GM12878 (cell line): ENCODE results near the gene PLEKHG2. TPM values are rescaled to one million over a fixed set of nuclear protein-coding genes. Genes with fewer than 3 reads are reported as not detected.

Source experiments
- ATAC-seq: fragments of 200-7000 bp; cut with Tn5 transposase; 3 replicates; pipeline ENCODE4 v1.9.1; 2020; ENCODE audit warnings: mild to moderate bottlenecking, moderate library complexity
- BruUV-seq: library from RNA; stranded (reverse); fragments of 400-500 nt; replicated peaks from 2 replicates; lab custom pipeline; 2021; lab: Mats Ljungman, UMichigan
- CTCF ChIA-PET: fragments of 300-600 bp; sonication (Branson Sonifier 250); formaldehyde crosslinking; extraction: SDS; loops from one replicate; lab custom pipeline; 2021; ENCODE audit warnings: inconsistent platforms; lab: Yijun Ruan, JAX
- POLR2A ChIA-PET: fragments of 350-600 bp; formaldehyde crosslinking; extraction: SDS; loops from one replicate; lab custom pipeline; 2021; ENCODE audit warnings: inconsistent platforms; lab: Charles Lee
- RAD21 ChIA-PET: fragments of 300-600 bp; sonication (Branson Sonifier 250); formaldehyde crosslinking; loops from one replicate; lab custom pipeline; 2023; ENCODE audit warnings: antibody characterized with exemption; ENCODE audit not compliant: unreplicated experiment; lab: Charles Lee
- SMC1A ChIA-PET: fragments of 300-600 bp; sonication (Branson Sonifier 250); formaldehyde crosslinking; loops from one replicate; lab custom pipeline; 2023; ENCODE audit not compliant: unreplicated experiment, uncharacterized antibody; lab: Charles Lee
- DNase-seq: peaks from one replicate; pipeline ENCODE4 v3.0.0-alpha.2; 2011; ENCODE audit warnings: low read depth, low spot score
- FAIRE-seq: peaks from 3 replicates; lab custom pipeline; 2011; peaks lifted over from hg19 to GRCh38; lab: Jason Lieb, UNC
- H2AFZ ChIP-seq: 2 replicates; pipeline ENCODE4 v1.6.0; 2011; ENCODE audit warnings: low read depth, low read length, control low read depth; ENCODE audit not compliant: control insufficient read depth
- H3K27ac ChIP-seq: 2 replicates; pipeline ENCODE4 v1.5.1; 2011; ENCODE audit warnings: control low read depth; ENCODE audit not compliant: control insufficient read depth, insufficient read depth
- H3K27me3 ChIP-seq, 2 experiments: replicated peaks in 1 of 2; 2 replicates each; pipeline versions ENCODE4 v1.6.0 to v1.6.1; 2011; ENCODE audit warnings: low read length in 1 of 2; ENCODE audit not compliant: control insufficient read depth in 2 of 2, insufficient read depth in 2 of 2
- H3K36me3 ChIP-seq, 2 experiments: 2 replicates each; pipeline ENCODE4 v1.5.1; 2011; ENCODE audit warnings: low read length in 1 of 2; ENCODE audit not compliant: control insufficient read depth in 2 of 2, insufficient read depth in 2 of 2
- H3K4me1 ChIP-seq: 2 replicates; pipeline ENCODE4 v1.6.1; 2011; ENCODE audit warnings: mild to moderate bottlenecking, low read length, moderate library complexity, mixed read lengths; ENCODE audit not compliant: control insufficient read depth, insufficient read depth
- H3K4me2 ChIP-seq: 2 replicates; pipeline ENCODE4 v1.6.0; 2011; ENCODE audit warnings: control low read depth; ENCODE audit not compliant: control insufficient read depth, insufficient read depth
- H3K4me3 ChIP-seq: fragments of 200-600 bp; sonication (generic); 2 replicates; pipeline ENCODE4 v1.5.1; 2016
- H3K79me2 ChIP-seq: 2 replicates; pipeline ENCODE4 v1.6.0; 2011; ENCODE audit warnings: low read length; ENCODE audit not compliant: control insufficient read depth, insufficient read depth
- H3K9ac ChIP-seq: 2 replicates; pipeline ENCODE4 v1.8.0; 2011; ENCODE audit warnings: low read length, control low read depth, mixed read lengths; ENCODE audit not compliant: control insufficient read depth, insufficient read depth
- H3K9me3 ChIP-seq: replicated peaks from 3 replicates; pipeline ENCODE4 v1.5.1; 2011; ENCODE audit warnings: mild to moderate bottlenecking, low read length; ENCODE audit not compliant: control insufficient read depth, insufficient read depth
- H4K20me1 ChIP-seq: 2 replicates; pipeline ENCODE4 v1.6.0; 2011; ENCODE audit not compliant: control insufficient read depth, insufficient read depth
- BHLHE40 ChIP-seq, 2 experiments: fragments of 450-650 bp in 1 of 2; IDR thresholded peaks; 2 replicates each; pipeline ENCODE4 v1.6.1; 2011 to 2017; ENCODE audit warnings: low read depth in 2 of 2, borderline replicate concordance in 1 of 2, improper control_type of control experiment in 1 of 2, low read length in 1 of 2, mild to moderate bottlenecking in 1 of 2
- BMI1 ChIP-seq: fragments of 450-650 bp; IDR thresholded peaks from 2 replicates; pipeline ENCODE4 v1.6.1; 2016; ENCODE audit warnings: mild to moderate bottlenecking, moderate library complexity, borderline replicate concordance
- HCFC1 ChIP-seq: fragments of 150-350 bp; IDR thresholded peaks from 2 replicates; pipeline ENCODE4 v1.6.1; 2014; ENCODE audit warnings: low read length
- HDAC2 ChIP-seq: fragments of 200-600 bp; sonication (generic); IDR thresholded peaks from 2 replicates; pipeline ENCODE4 v1.6.1; 2017
- LARP7 ChIP-seq: fragments of 450-650 bp; IDR thresholded peaks from 2 replicates; pipeline ENCODE4 v1.6.1; 2017; ENCODE audit warnings: mild to moderate bottlenecking
- SIX5 ChIP-seq: IDR thresholded peaks from 2 replicates; pipeline ENCODE4 v1.6.1; 2011; ENCODE audit warnings: mild to moderate bottlenecking, low read depth, low read length, moderate library complexity; ENCODE audit not compliant: severe bottlenecking
- WGBS: methylation state at CpG from one replicate; pipeline ENCODE4 v1.1.6; 2016; ENCODE audit warnings: low lambda C conversion rate; ENCODE audit not compliant: insufficient replicate concordance, insufficient coverage; ENCODE audit errors: missing lambda C conversion rate; 5-methylcytosine and 5-hydroxymethylcytosine counted together
- in situ Hi-C: fragments of 300-500 bp; cut with MboI; formaldehyde crosslinking; loops from 9 replicates; pipeline ENCODE4 v1.14.3; 2018; ENCODE audit warnings: mixed read lengths
- intact Hi-C: fragments of 100-400 bp; cut with micrococcal nuclease; formaldehyde crosslinking; loops from one replicate; pipeline ENCODE4 v1.14.2; 2022; ENCODE audit not compliant: unreplicated experiment
- polyA plus RNA-seq, 11 experiments: library from polyadenylated mRNA; depleted of rRNA in 4 of 11; unstranded in 6 of 11; stranded (reverse) in 5 of 11; fragments of >200 nt; fragmentation: Nextera tagmentation in 4 of 11; fragmentation: Illumina TruSeq in 1 of 11; extraction: Ambion mirVana in 4 of 11; extraction: Trizol in 1 of 11; gene quantifications; 1 replicate in 1 of 11; 2 replicates in 10 of 11; pipeline versions ENCODE4 v1.2.1 to v1.2.3, GENCODE V29; 2011 to 2016; ENCODE audit warnings: inconsistent platforms in 2 of 11, missing spikeins in 2 of 11, low read depth in 1 of 11
- total RNA-seq, 4 experiments: library from RNA; depleted of rRNA in 3 of 4; stranded (reverse); fragments of >200 nt in 3 of 4; fragmentation: Illumina TruSeq in 1 of 4; extraction: Trizol in 1 of 4; gene quantifications; 2 replicates each; pipeline versions ENCODE4 v1.2.1 to v1.2.3, GENCODE V29; 2013 to 2021
- TF ChIP-seq, protein P1 (sequence below): fragments of 450-650 bp; IDR thresholded peaks from 2 replicates; pipeline ENCODE4 v1.6.1; 2017; ENCODE audit warnings: low read depth, mild to moderate bottlenecking, moderate library complexity
- TF ChIP-seq, protein P2 (sequence below): IDR thresholded peaks from 2 replicates; pipeline ENCODE4 v1.6.1; 2011; ENCODE audit warnings: borderline replicate concordance, low read depth, mild to moderate bottlenecking, moderate library complexity, mixed read lengths, low read length; ENCODE audit not compliant: insufficient read depth; ENCODE audit errors: extremely low read length
- TF ChIP-seq, protein P3 (sequence below): fragments of 450-650 bp; IDR thresholded peaks from 2 replicates; pipeline ENCODE4 v1.6.1; 2017; ENCODE audit warnings: mild to moderate bottlenecking, moderate library complexity
- TF ChIP-seq, protein P4 (sequence below): IDR thresholded peaks from 2 replicates; pipeline ENCODE4 v1.6.1; 2012; ENCODE audit warnings: low read depth, low read length, improper control_type of control experiment

The PLEKHG2 gene
- total and polyA plus RNA-seq, 10 of the 15 experiments (the other 5 are each of a cell fraction or from before 2014, with no cell fraction given), result 3.0 to 62.5 (median 17.2) TPM

DNA sequence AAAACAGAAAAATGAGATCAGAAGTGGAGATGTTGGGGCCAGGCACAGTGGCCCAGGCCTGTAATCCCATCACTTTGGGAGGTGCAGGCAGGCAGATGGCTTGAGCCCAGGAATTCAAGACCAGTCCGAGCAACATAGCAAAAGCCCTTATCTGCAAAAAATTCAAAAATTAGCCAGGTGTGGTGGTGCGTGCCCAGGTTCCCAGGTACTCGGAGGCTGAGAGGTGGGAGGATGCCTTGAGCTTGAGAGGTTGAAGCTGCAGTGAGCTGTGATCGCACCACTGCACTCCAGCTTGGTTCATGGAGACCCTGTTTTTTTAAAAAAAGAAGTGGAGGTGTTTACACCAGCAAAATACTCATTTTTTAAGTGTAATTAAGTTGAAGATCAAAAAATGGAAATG is 12.4 kb upstream of the PLEKHG2 start (continued):
- TF ChIP-seq, protein P1, sequence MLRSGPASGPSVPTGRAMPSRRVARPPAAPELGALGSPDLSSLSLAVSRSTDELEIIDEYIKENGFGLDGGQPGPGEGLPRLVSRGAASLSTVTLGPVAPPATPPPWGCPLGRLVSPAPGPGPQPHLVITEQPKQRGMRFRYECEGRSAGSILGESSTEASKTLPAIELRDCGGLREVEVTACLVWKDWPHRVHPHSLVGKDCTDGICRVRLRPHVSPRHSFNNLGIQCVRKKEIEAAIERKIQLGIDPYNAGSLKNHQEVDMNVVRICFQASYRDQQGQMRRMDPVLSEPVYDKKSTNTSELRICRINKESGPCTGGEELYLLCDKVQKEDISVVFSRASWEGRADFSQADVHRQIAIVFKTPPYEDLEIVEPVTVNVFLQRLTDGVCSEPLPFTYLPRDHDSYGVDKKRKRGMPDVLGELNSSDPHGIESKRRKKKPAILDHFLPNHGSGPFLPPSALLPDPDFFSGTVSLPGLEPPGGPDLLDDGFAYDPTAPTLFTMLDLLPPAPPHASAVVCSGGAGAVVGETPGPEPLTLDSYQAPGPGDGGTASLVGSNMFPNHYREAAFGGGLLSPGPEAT, result no peak
- TF ChIP-seq, protein P2, sequence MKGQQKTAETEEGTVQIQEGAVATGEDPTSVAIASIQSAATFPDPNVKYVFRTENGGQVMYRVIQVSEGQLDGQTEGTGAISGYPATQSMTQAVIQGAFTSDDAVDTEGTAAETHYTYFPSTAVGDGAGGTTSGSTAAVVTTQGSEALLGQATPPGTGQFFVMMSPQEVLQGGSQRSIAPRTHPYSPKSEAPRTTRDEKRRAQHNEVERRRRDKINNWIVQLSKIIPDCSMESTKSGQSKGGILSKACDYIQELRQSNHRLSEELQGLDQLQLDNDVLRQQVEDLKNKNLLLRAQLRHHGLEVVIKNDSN, result no peak

DNA sequence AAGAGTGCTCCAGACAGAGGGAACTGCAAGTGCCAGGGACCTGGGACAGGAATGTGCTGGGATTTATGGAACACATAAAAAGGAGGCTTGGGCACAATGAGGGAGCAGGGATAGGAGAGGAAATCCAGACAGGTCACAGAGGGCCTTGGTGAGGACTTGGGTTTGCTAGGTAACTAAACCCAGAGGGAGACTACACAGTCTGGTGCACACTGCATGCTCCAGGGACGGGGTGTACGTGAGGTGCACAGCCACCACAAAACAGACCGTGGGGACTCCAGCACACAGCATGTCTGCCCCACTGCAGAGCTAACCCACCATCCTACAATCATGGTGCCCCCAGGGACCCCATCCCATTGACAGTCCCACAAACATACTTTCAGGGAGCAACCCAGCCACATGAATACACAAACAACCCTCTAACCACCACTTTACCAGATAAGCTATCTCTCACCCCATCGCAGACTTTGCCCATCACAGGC is 11.4 kb upstream of the PLEKHG2 start:
- Histone ChIP-seq H3K9me3 (no peaks in the 10 kb centered on the region), H3K9ac (peak overlapping the region; percentile 90), H3K36me3 (peaks cover 0 to 5% of the 10 kb centered on the region in 2 experiments; a peak in 1 of 4 replicates), H3K27ac (peak overlapping the region; percentile 100), H3K4me2 (peak overlapping the region; percentile 100), H3K4me1 (peaks cover 77% of the 10 kb centered on the region), H3K4me3 (peak overlapping the region; percentile 9; the same call in 1 of the 2 replicates), H4K20me1 (no peaks in the 10 kb centered on the region), H3K79me2 (peaks cover 31% of the 10 kb centered on the region), H3K27me3 (no peaks in the 10 kb centered on the region), H2AFZ (peak overlapping the region; percentile 40)
- 0% methylated on average over 4 of the region's 4 CpGs for WGBS
- ChIA-PET RAD21 (interaction anchor here (0.5 to 6.7 kb wide), 7 partner anchors 10 to 163 kb away, joined by 3 to 159 read pairs (median 4); partner anchors contain the start of genes EID2B, MED29, PAF1 and PLEKHG2), SMC1A (interaction anchor here (0.8 to 8.7 kb wide), 3 partner anchors 11 to 844 kb away, joined by 3 to 146 read pairs (median 3); partner anchors contain the start of gene PLEKHG2), CTCF (interaction anchor here (1.0 to 7.4 kb wide), 4 partner anchors 8 to 132 kb away, joined by 4 to 218 read pairs (median 14); partner anchors contain the start of genes EID2B and PLEKHG2), POLR2A (interaction anchor here (0.7 to 2.9 kb wide), 7 partner anchors 10 to 445 kb away, joined by 3 to 37 read pairs (median 12); partner anchors contain the start of genes FBL, MED29, PAF1 and PLEKHG2)
- FAIRE-seq (no peak), DNase-seq (no peak), ATAC-seq (peak; percentile 8)
- BruUV-seq, result TSS peak; percentile 88
- in situ Hi-C loops (no loop called here), intact Hi-C loops (loop anchor here (1.0 to 10.0 kb wide), 2 partner anchors 11 to 426 kb away; partner anchors contain the start of genes FBXO17 and PLEKHG2)
- TF ChIP-seq BMI1 (peak; percentile 10; the same call in 1 of the 2 replicates), SIX5 (no peak), BHLHE40 (IDR thresholded peaks at IDR 0.05; ENCODE audit: borderline replicate concordance in 1 of 2, low read depth in 2 of 2, low read length in 1 of 2) (no peak), HDAC2 (no peak), HCFC1 (no peak), LARP7 (no peak; the same call in 1 of the 2 replicates)
- TF ChIP-seq, protein P1, result no peak
- TF ChIP-seq, protein P3, sequence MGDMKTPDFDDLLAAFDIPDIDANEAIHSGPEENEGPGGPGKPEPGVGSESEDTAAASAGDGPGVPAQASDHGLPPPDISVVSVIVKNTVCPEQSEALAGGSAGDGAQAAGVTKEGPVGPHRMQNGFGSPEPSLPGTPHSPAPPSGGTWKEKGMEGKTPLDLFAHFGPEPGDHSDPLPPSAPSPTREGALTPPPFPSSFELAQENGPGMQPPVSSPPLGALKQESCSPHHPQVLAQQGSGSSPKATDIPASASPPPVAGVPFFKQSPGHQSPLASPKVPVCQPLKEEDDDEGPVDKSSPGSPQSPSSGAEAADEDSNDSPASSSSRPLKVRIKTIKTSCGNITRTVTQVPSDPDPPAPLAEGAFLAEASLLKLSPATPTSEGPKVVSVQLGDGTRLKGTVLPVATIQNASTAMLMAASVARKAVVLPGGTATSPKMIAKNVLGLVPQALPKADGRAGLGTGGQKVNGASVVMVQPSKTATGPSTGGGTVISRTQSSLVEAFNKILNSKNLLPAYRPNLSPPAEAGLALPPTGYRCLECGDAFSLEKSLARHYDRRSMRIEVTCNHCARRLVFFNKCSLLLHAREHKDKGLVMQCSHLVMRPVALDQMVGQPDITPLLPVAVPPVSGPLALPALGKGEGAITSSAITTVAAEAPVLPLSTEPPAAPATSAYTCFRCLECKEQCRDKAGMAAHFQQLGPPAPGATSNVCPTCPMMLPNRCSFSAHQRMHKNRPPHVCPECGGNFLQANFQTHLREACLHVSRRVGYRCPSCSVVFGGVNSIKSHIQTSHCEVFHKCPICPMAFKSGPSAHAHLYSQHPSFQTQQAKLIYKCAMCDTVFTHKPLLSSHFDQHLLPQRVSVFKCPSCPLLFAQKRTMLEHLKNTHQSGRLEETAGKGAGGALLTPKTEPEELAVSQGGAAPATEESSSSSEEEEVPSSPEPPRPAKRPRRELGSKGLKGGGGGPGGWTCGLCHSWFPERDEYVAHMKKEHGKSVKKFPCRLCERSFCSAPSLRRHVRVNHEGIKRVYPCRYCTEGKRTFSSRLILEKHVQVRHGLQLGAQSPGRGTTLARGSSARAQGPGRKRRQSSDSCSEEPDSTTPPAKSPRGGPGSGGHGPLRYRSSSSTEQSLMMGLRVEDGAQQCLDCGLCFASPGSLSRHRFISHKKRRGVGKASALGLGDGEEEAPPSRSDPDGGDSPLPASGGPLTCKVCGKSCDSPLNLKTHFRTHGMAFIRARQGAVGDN, result no peak
- TF ChIP-seq, protein P4, sequence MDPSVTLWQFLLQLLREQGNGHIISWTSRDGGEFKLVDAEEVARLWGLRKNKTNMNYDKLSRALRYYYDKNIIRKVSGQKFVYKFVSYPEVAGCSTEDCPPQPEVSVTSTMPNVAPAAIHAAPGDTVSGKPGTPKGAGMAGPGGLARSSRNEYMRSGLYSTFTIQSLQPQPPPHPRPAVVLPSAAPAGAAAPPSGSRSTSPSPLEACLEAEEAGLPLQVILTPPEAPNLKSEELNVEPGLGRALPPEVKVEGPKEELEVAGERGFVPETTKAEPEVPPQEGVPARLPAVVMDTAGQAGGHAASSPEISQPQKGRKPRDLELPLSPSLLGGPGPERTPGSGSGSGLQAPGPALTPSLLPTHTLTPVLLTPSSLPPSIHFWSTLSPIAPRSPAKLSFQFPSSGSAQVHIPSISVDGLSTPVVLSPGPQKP, result no peak
